ENCODE results near the gene RAB28. TPM values are rescaled to one million over a fixed set of nuclear protein-coding genes. Genes with fewer than 3 reads are reported as not detected.

Gene RAB28
- total and polyA plus RNA-seq, 2 of the 8 experiments (the other 6 are each of a cell fraction or from before 2014, with no cell fraction given), result 16.0 to 18.7 TPM

DNA sequence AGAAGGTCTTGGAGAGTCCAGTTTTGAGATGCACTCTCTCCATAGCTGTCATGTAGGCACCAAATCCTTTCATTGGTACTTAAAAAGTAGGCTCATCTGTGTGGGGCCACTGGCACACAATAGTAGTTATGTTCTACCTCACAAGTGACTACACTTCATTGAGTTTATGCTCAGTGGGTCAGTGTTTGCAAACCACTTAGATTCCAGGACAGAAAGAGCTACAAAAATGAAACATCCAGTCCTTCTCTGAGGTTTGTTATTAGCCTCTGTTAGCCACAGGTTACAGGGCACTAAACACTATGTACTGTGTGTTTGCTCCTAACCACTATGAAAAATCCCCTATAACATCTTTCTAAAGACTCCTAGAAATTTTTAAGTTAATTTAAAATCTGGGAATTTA, 13.8 kb downstream of the RAB28 start:
- FAIRE-seq (no peak), DNase-seq (ENCODE audit: low read depth in 1 of 2, low spot score in 2 of 2) (no peak)
- Histone ChIP-seq H3K4me3 (ENCODE audit: extremely low read depth in 1 of 4, insufficient read depth in 2 of 4, low read depth in 3 of 4, low read length in 4 of 4) (no peak overlapping the region), H4K20me1 (replicated peaks in 1 of 2; ENCODE audit: control insufficient read depth in 1 of 2, insufficient read depth in 2 of 2, low read length in 2 of 2) (peaks cover 0 to 3% of the 10 kb centered on the region in 2 experiments), H3K36me3 (ENCODE audit: control insufficient read depth in 2 of 4, insufficient read depth in 4 of 4, low read length in 3 of 4) (peaks cover 0 to 4% (median 0%) of the 10 kb centered on the region in 4 experiments; a peak in 1 of 8 replicates), H3K27me3 (replicated peaks in 1 of 4; ENCODE audit: control insufficient read depth in 3 of 4, extremely low read depth in 1 of 4, insufficient read depth in 3 of 4, low read length in 3 of 4) (no peaks in the 10 kb centered on the region), H3K14ac (ENCODE audit: insufficient read length) (no peak overlapping the region), H2BK20ac (ENCODE audit: low read length) (no peak overlapping the region), H2BK120ac (replicated peaks; ENCODE audit: low read depth, low read length) (no peak overlapping the region), H2AFZ (ENCODE audit: low read length) (no peak overlapping the region), H4K5ac (ENCODE audit: insufficient read length, low read depth, low read length) (no peak overlapping the region), H3K56ac (replicated peaks; ENCODE audit: insufficient read length, low read depth, low read length) (no peak overlapping the region), H2BK5ac (ENCODE audit: low read depth, low read length) (no peak overlapping the region), H3K27ac (ENCODE audit: low read depth, low read length) (no peak overlapping the region), H3K79me1 (ENCODE audit: low read depth, low read length) (no peaks in the 10 kb centered on the region), H3K4me2 (ENCODE audit: insufficient read depth in 1 of 2, low read depth in 2 of 2, low read length in 2 of 2) (no peak overlapping the region), H3K79me2 (ENCODE audit: control insufficient read depth in 1 of 2, insufficient read depth in 2 of 2, low read length in 2 of 2) (peaks cover 0 to 5% of the 10 kb centered on the region in 2 experiments; a peak in 1 of 4 replicates), H2BK12ac (ENCODE audit: low read depth, low read length) (no peak overlapping the region), H4K91ac (replicated peaks; ENCODE audit: insufficient read length, low read length) (no peak overlapping the region), H2BK15ac (ENCODE audit: low read length) (no peak overlapping the region), H3K4me1 (replicated peaks in 1 of 4; ENCODE audit: control insufficient read depth in 3 of 4, insufficient read depth in 4 of 4, low read length in 3 of 4) (no peaks in the 10 kb centered on the region), H3K23me2 (ENCODE audit: low read depth, low read length) (no peaks in the 10 kb centered on the region; the same call in 1 of the 2 replicates), H2AK5ac (ENCODE audit: low read depth, low read length) (no peak overlapping the region), H3K18ac (ENCODE audit: extremely low read depth, low read length) (no peak overlapping the region), H3K4ac (replicated peaks; ENCODE audit: insufficient read length, low read depth, low read length) (no peak overlapping the region), H3K9me3 (ENCODE audit: insufficient read depth in 2 of 2, low read depth in 1 of 2, low read length in 1 of 2) (no peaks in the 10 kb centered on the region), H3K9ac (replicated peaks in 1 of 4; ENCODE audit: extremely low read depth in 1 of 4, low read depth in 3 of 4, low read length in 3 of 4) (no peak overlapping the region), H4K8ac (ENCODE audit: extremely low read depth, insufficient read depth, low read length) (no peak overlapping the region), H3K23ac (ENCODE audit: insufficient read length) (no peak overlapping the region)
- ChIA-PET CTCF (ENCODE audit: partially characterized antibody) (interaction anchor here (0.7 kb wide), 1 partner anchor 70 kb away, joined by 3 read pairs; no protein-coding TSS in a partner anchor), POLR2A (ENCODE audit: partially characterized antibody) (interaction anchor here (1.3 kb wide), 1 partner anchor 13 kb away, joined by 4 read pairs; no protein-coding TSS in a partner anchor)
- TF ChIP-seq CREB1 (IDR thresholded peaks at IDR 0.05) (no peak), SRF (IDR thresholded peaks at IDR 0.05; ENCODE audit: low read depth, low read length) (no peak), RXRA (IDR thresholded peaks at IDR 0.05; ENCODE audit: insufficient read depth, low read depth, low read length) (no peak), RAD21 (IDR thresholded peaks at IDR 0.05 in 1 of 2, conservative IDR thresholded peaks at IDR 0.05 in 1 of 2; ENCODE audit: low read depth in 2 of 2, low read length in 2 of 2) (no peak), TAF7 (optimal IDR thresholded peaks at IDR 0.05; ENCODE audit: borderline replicate concordance, low read depth, low read length) (no peak), SAP30 (IDR thresholded peaks at IDR 0.05; ENCODE audit: insufficient read depth, insufficient replicate concordance, low read length) (no peak), SP1 (IDR thresholded peaks at IDR 0.05; ENCODE audit: low read depth, low read length) (no peak), ZNF274 (IDR thresholded peaks at IDR 0.05; ENCODE audit: borderline replicate concordance, extremely low read depth, low read length) (no peak), CHD1 (IDR thresholded peaks at IDR 0.05; ENCODE audit: low read depth, low read length) (no peak), TBP (IDR thresholded peaks at IDR 0.05; ENCODE audit: low read depth, low read length) (no peak), SIX5 (IDR thresholded peaks at IDR 0.05; ENCODE audit: low read depth, low read length) (no peak), BCL11A (IDR thresholded peaks at IDR 0.05; ENCODE audit: low read depth in 2 of 2, low read length in 2 of 2) (no peak), POLR2A (IDR thresholded peaks at IDR 0.05; ENCODE audit: control extremely low read depth in 1 of 2, low read depth in 2 of 2, low read length in 2 of 2) (no peak), RNF2 (IDR thresholded peaks at IDR 0.05; ENCODE audit: borderline replicate concordance, low read depth, low read length, missing control alignments, poor library complexity, severe bottlenecking) (no peak)
- TF ChIP-seq, protein P1, sequence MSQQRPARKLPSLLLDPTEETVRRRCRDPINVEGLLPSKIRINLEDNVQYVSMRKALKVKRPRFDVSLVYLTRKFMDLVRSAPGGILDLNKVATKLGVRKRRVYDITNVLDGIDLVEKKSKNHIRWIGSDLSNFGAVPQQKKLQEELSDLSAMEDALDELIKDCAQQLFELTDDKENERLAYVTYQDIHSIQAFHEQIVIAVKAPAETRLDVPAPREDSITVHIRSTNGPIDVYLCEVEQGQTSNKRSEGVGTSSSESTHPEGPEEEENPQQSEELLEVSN (IDR thresholded peaks at IDR 0.05), result no peak

All from H1 (cell line).